Measurements from ENCODE around the gene GLRA2. TPM values are rescaled to one million over a fixed set of nuclear protein-coding genes. Genes with fewer than 3 reads are reported as not detected.

Gene GLRA2
- total RNA-seq, 2 donors from 2014 or later, result not detected

- H3K27me3 ChIP-seq (replicated peaks; ENCODE audit: insufficient read depth), result no peaks in the 10 kb centered on the region
- ATAC-seq (ENCODE audit: insufficient number of reproducible peaks, low FRiP score, low read depth), result no peak
These were observed 19.8 kb upstream of the GLRA2 start for GRCh38 chrX:14509325-14510057.

DNA sequence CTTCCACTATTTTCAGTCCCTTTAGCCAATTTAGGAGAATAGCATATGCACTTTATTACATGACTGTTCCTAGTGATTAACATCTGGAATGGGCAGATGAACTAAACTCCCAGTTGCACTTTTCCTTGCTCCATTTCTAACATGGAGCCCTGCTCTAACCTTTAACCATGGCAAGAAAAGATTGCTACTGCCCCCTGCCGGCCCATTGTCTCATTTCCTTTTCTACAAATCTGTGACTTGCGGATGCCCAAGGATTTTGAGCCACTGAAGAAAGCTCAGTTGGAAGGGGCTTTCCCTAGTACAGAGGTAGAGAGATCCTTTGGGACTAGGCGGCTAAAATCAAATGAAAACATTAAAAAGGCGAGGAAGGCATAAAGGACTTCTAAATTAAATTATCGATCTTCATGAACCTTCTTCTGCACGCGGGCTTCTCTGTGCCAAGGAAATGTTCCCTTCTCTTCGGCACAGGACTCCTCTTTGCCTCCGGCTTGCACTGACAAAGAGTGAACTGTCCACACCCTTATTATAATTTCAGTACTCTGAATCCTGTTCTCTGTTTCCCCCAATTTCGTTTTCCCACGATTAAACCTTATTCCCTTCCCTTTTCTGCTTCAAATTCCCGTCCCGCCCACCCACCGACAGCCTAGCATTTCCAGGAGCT lies 577 bp upstream of the GLRA2 start:
- no peak for DNase-seq (ENCODE audit: low spot score)
- Histone ChIP-seq H3K27ac (no peak overlapping the region), H3K4me1 (ENCODE audit: control insufficient read depth in 1 of 2, low read depth in 2 of 2) (no peaks in the 10 kb centered on the region), H3K27me3 (replicated peaks; ENCODE audit: insufficient read depth) (no peaks in the 10 kb centered on the region), H3K4me3 (no peak overlapping the region), H3K36me3 (no peaks in the 10 kb centered on the region), H3K9me3 (no peaks in the 10 kb centered on the region)
- no peak for ATAC-seq (ENCODE audit: insufficient number of reproducible peaks, low FRiP score, low read depth)
- TF ChIP-seq, protein P1, sequence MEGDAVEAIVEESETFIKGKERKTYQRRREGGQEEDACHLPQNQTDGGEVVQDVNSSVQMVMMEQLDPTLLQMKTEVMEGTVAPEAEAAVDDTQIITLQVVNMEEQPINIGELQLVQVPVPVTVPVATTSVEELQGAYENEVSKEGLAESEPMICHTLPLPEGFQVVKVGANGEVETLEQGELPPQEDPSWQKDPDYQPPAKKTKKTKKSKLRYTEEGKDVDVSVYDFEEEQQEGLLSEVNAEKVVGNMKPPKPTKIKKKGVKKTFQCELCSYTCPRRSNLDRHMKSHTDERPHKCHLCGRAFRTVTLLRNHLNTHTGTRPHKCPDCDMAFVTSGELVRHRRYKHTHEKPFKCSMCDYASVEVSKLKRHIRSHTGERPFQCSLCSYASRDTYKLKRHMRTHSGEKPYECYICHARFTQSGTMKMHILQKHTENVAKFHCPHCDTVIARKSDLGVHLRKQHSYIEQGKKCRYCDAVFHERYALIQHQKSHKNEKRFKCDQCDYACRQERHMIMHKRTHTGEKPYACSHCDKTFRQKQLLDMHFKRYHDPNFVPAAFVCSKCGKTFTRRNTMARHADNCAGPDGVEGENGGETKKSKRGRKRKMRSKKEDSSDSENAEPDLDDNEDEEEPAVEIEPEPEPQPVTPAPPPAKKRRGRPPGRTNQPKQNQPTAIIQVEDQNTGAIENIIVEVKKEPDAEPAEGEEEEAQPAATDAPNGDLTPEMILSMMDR (IDR thresholded peaks at IDR 0.05), result no peak

More at GRCh38 chrX:14509325-14510057, 19.8 kb upstream of the GLRA2 start:
- DNase-seq (ENCODE audit: low spot score), result no peak
- no peaks in the 10 kb centered on the region for H3K4me1 ChIP-seq (ENCODE audit: control insufficient read depth in 1 of 2, low read depth in 2 of 2)
- no peaks in the 10 kb centered on the region for H3K36me3 ChIP-seq
- TF ChIP-seq, protein P1 (IDR thresholded peaks at IDR 0.05), result no peak
- H3K27ac ChIP-seq, result no peak overlapping the region
- no peaks in the 10 kb centered on the region for H3K9me3 ChIP-seq
- H3K4me3 ChIP-seq, result no peak overlapping the region

- no peak overlapping the region for H3K4me3 ChIP-seq
- ATAC-seq (ENCODE audit: insufficient number of reproducible peaks, low FRiP score, low read depth) (no peak), DNase-seq (ENCODE audit: low spot score) (no peak)
- no peaks in the 10 kb centered on the region for H3K4me1 ChIP-seq (ENCODE audit: control insufficient read depth in 1 of 2, low read depth in 2 of 2)
- no peaks in the 10 kb centered on the region for H3K36me3 ChIP-seq
- TF ChIP-seq, protein P1 (IDR thresholded peaks at IDR 0.05), result no peak
- no peaks in the 10 kb centered on the region for H3K9me3 ChIP-seq
- H3K27ac ChIP-seq, result no peak overlapping the region
- no peaks in the 10 kb centered on the region for H3K27me3 ChIP-seq (replicated peaks; ENCODE audit: insufficient read depth)
These were observed 4.5 kb downstream of the GLRA2 start for GRCh38 chrX:14533867-14534266.

GRCh38 chrX:14546190-14546589 lies 16.9 kb downstream of the GLRA2 start:
- ATAC-seq (ENCODE audit: insufficient number of reproducible peaks, low FRiP score, low read depth) (no peak), DNase-seq (ENCODE audit: low spot score) (no peak)
- no peaks in the 10 kb centered on the region for H3K27me3 ChIP-seq (replicated peaks; ENCODE audit: insufficient read depth)
- H3K4me1 ChIP-seq (ENCODE audit: control insufficient read depth in 1 of 2, low read depth in 2 of 2), result no peaks in the 10 kb centered on the region
- TF ChIP-seq, protein P1 (IDR thresholded peaks at IDR 0.05), result no peak
- H3K9me3 ChIP-seq, result no peaks in the 10 kb centered on the region
- no peak overlapping the region for H3K4me3 ChIP-seq
- H3K27ac ChIP-seq, result no peak overlapping the region
- no peaks in the 10 kb centered on the region for H3K36me3 ChIP-seq

- H3K9me3 ChIP-seq, result no peaks in the 10 kb centered on the region
- ATAC-seq (ENCODE audit: insufficient number of reproducible peaks, low FRiP score, low read depth) (no peak), DNase-seq (ENCODE audit: low spot score) (no peak)
- no peak overlapping the region for H3K4me3 ChIP-seq
- no peaks in the 10 kb centered on the region for H3K27me3 ChIP-seq (replicated peaks; ENCODE audit: insufficient read depth)
- no peaks in the 10 kb centered on the region for H3K36me3 ChIP-seq
- H3K27ac ChIP-seq, result no peak overlapping the region
- TF ChIP-seq, protein P1 (IDR thresholded peaks at IDR 0.05), result no peak
- no peaks in the 10 kb centered on the region for H3K4me1 ChIP-seq (ENCODE audit: control insufficient read depth in 1 of 2, low read depth in 2 of 2)
These were observed 24.9 kb downstream of the GLRA2 start for GRCh38 chrX:14554131-14554715.
